Measurements from ENCODE around the gene SSTR3. TPM values are rescaled to one million over a fixed set of nuclear protein-coding genes. Genes with fewer than 3 reads are reported as not detected.

The SSTR3 gene
- total RNA-seq, 1 experiment from 2014 or later = 0.22 TPM

DNA sequence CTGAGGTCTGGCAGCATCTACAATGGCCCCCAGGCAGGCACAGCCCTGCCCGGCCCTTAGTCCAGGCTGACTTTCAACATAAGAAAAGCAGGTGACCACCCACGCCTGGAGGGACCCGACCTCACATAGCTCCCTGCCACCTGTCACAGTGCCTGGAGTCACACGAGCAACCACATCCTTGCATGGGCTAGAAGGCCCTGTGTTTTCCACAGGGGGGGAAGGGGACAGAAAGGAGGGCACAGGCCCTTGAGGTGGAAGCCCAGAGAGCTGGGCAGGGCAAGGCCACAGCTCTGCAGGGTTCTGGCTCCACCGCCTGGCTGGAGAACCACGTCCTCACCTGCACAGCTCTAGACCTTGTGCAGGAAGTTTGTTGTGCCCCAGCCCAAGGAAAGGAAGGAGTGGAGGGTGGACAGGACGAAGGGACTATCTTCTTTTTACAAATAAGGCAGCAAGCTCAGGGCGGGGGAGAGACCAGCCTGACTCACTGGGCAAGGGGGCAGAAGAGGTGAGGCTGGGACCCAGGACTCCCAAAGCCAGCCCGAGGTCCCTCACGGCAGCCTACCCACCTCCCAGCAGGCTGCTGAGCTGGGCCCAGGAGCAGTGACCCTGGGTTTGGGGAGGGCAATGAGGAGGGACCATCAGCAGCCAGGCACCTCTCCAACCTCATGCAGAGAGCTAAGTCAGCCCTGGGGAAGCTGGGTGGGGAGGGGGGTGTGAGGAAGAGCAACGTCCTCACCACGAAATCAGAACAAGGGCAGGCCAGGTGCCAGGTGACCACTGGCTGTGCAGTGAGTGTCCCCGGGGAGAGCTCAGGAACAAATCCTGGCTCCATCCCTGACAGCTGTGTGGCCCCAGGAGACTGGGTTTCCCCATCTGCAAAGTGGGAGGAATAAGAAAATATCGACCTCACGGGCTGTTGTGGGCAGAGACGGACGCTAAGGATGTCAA is 28.6 kb downstream of the SSTR3 start:
- H3K27me3 Mint-ChIP-seq (ENCODE audit: low read depth) = no peaks in the 10 kb centered on the region; the same call in 1 of the 2 replicates
- ATAC-seq (no peak), DNase-seq (ENCODE audit: low spot score) (no peak)
- ChIA-PET POLR2A (no interaction called here), CTCF (interaction anchor here (0.7 to 1.5 kb wide), 5 partner anchors 14 to 84 kb away, joined by 3 to 7 read pairs (median 4); no protein-coding TSS in a partner anchor)
- no peaks in the 10 kb centered on the region for H3K36me3 Mint-ChIP-seq
- 0 out of 2 replicates have a peak overlapping the region, but pooled peaks have one; percentile 24 for H3K27ac Mint-ChIP-seq
- peaks cover 30% of the 10 kb centered on the region for H3K4me1 Mint-ChIP-seq
- H3K9me3 Mint-ChIP-seq = no peaks in the 10 kb centered on the region
- H3K4me3 Mint-ChIP-seq = no peak overlapping the region
- no peak for TF ChIP-seq PREB (CRISPR knock-in tag; IDR thresholded peaks at IDR 0.05; ENCODE audit: borderline replicate concordance)
- no peak for TF ChIP-seq ZNF138 (CRISPR knock-in tag; conservative IDR thresholded peaks at IDR 0.05)
- no peak for TF ChIP-seq ZNF671 (CRISPR knock-in tag; IDR thresholded peaks at IDR 0.05)
- TF ChIP-seq, protein P1, sequence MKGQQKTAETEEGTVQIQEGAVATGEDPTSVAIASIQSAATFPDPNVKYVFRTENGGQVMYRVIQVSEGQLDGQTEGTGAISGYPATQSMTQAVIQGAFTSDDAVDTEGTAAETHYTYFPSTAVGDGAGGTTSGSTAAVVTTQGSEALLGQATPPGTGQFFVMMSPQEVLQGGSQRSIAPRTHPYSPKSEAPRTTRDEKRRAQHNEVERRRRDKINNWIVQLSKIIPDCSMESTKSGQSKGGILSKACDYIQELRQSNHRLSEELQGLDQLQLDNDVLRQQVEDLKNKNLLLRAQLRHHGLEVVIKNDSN (CRISPR knock-in tag; IDR thresholded peaks at IDR 0.05) = no peak
- no peak for TF ChIP-seq SP1 (CRISPR knock-in tag; conservative IDR thresholded peaks at IDR 0.05)
- no peak for TF ChIP-seq E2F5 (CRISPR knock-in tag; IDR thresholded peaks at IDR 0.05)
- TF ChIP-seq ARID4B (CRISPR knock-in tag; IDR thresholded peaks at IDR 0.05; ENCODE audit: borderline replicate concordance) = no peak
- TF ChIP-seq SMAD3 (CRISPR knock-in tag; IDR thresholded peaks at IDR 0.05; ENCODE audit: borderline replicate concordance) = no peak

DNA sequence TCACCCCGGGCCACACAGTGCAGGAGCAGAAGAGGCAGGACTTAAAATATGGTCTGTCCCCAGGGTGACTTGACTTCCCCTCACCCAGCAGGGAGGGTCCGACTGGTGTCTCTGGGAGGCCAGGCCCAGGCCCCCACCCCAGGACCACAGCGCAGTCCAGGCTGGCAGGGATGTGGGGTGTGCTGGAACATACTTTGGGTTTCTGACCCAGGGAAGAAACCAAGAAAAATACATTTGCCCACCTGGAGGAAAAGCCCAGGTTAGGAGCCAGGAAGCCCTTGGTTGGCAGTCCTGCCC is 29.4 kb downstream of the SSTR3 start:
- DNase-seq (ENCODE audit: low spot score) = no peak

GRCh38 chr22:37182101-37182948 is 30.0 kb downstream of the SSTR3 start:
- ChIA-PET POLR2A (no interaction called here), CTCF (no interaction called here)
- Mint-ChIP-seq H3K4me3 (no peak overlapping the region), H3K36me3 (no peaks in the 10 kb centered on the region), H3K4me1 (peaks cover 22% of the 10 kb centered on the region), H3K27ac (no peak overlapping the region), H3K27me3 (ENCODE audit: low read depth) (no peaks in the 10 kb centered on the region; the same call in 1 of the 2 replicates), H3K9me3 (no peaks in the 10 kb centered on the region)
- DNase-seq (ENCODE audit: low spot score) (no peak), ATAC-seq (peak; percentile 34)
- no peak for TF ChIP-seq FOXJ3 (CRISPR knock-in tag; IDR thresholded peaks at IDR 0.05; ENCODE audit: borderline replicate concordance)
- TF ChIP-seq, protein P2, sequence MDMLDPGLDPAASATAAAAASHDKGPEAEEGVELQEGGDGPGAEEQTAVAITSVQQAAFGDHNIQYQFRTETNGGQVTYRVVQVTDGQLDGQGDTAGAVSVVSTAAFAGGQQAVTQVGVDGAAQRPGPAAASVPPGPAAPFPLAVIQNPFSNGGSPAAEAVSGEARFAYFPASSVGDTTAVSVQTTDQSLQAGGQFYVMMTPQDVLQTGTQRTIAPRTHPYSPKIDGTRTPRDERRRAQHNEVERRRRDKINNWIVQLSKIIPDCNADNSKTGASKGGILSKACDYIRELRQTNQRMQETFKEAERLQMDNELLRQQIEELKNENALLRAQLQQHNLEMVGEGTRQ (CRISPR knock-in tag; IDR thresholded peaks at IDR 0.05) = no peak
- no peak for TF ChIP-seq TEAD1 (CRISPR knock-in tag; IDR thresholded peaks at IDR 0.05)
- no peak for TF ChIP-seq ZBTB21 (CRISPR knock-in tag; IDR thresholded peaks at IDR 0.05; ENCODE audit: borderline replicate concordance)
- TF ChIP-seq SMAD3 (CRISPR knock-in tag; IDR thresholded peaks at IDR 0.05; ENCODE audit: borderline replicate concordance) = no peak
- no peak for TF ChIP-seq RELA (CRISPR knock-in tag; IDR thresholded peaks at IDR 0.05; ENCODE audit: borderline replicate concordance)

More for the DNA sequence above, 29.4 kb downstream of the SSTR3 start:
- CTCF ChIA-PET = interaction anchor here (1.3 to 1.5 kb wide), 2 partner anchors 17 to 84 kb away, joined by 5 to 7 read pairs; no protein-coding TSS in a partner anchor
- no peak for ATAC-seq
- POLR2A ChIA-PET = no interaction called here
- H3K27me3 Mint-ChIP-seq (ENCODE audit: low read depth) = no peaks in the 10 kb centered on the region; the same call in 1 of the 2 replicates
- no peaks in the 10 kb centered on the region for H3K36me3 Mint-ChIP-seq
- H3K4me3 Mint-ChIP-seq = no peak overlapping the region
- peaks cover 26% of the 10 kb centered on the region for H3K4me1 Mint-ChIP-seq
- no peak for TF ChIP-seq NR3C1 (CRISPR knock-in tag; conservative IDR thresholded peaks at IDR 0.05; ENCODE audit: low read depth)
- TF ChIP-seq, protein P3, sequence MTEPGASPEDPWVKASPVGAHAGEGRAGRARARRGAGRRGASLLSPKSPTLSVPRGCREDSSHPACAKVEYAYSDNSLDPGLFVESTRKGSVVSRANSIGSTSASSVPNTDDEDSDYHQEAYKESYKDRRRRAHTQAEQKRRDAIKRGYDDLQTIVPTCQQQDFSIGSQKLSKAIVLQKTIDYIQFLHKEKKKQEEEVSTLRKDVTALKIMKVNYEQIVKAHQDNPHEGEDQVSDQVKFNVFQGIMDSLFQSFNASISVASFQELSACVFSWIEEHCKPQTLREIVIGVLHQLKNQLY (CRISPR knock-in tag; IDR thresholded peaks at IDR 0.05) = no peak
- H3K9me3 Mint-ChIP-seq = no peaks in the 10 kb centered on the region
- H3K27ac Mint-ChIP-seq = no peak overlapping the region

Measured in WTC11 (cell line).